ENCODE data around the gene ADAD2. TPM values are rescaled to one million over a fixed set of nuclear protein-coding genes. Genes with fewer than 3 reads are reported as not detected.

The ADAD2 gene
- total and polyA plus RNA-seq, 2 donors (not counting 3 experiments of a cell fraction or from before 2014, with no cell fraction given), result 0.04 TPM; not detected in 1

DNA sequence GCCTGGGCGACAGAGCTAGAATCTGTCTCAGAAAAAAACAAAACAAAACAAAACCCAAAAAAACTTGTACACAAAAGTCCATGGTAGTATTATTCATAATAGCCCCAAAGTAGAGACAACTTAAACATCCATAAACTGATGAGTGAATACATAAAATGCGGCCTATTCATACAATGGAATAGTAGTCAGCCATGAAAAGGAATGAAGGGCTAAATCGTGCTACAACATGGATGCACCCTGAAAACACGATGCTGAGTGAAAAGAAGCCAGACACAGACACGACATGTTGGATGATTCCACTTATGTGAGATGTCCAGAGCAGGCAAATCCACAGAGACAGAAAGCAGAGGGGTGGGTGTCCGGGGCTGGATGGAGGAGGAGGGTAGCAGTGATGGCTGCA is 36.6 kb downstream of the ADAD2 start:
- Histone ChIP-seq H3K4me3 (replicated peaks in 1 of 3; ENCODE audit: insufficient read depth in 1 of 3, low read depth in 1 of 3, low read length in 3 of 3) (no peak overlapping the region), H3K79me2 (ENCODE audit: control insufficient read depth, insufficient read depth, low read length) (no peaks in the 10 kb centered on the region), H2AFZ (ENCODE audit: low read depth, low read length) (no peak overlapping the region), H3K9me1 (replicated peaks; ENCODE audit: control insufficient read depth, extremely low read depth, insufficient read depth, low read length) (no peaks in the 10 kb centered on the region), H4K20me1 (replicated peaks; ENCODE audit: control insufficient read depth, extremely low read depth, insufficient read depth, low read length) (no peaks in the 10 kb centered on the region), H3K27me3 (ENCODE audit: control insufficient read depth in 2 of 2, insufficient read depth in 2 of 2, low read length in 2 of 2) (peaks cover 0 to 2% of the 10 kb centered on the region in 2 experiments), H3K27ac (ENCODE audit: insufficient read depth, low read depth, low read length) (no peak overlapping the region), H3K36me3 (ENCODE audit: control insufficient read depth in 2 of 2, extremely low read depth in 1 of 2, insufficient read depth in 2 of 2, low read length in 2 of 2) (no peaks in the 10 kb centered on the region), H3K4me2 (ENCODE audit: insufficient read depth, low read length) (no peak overlapping the region), H3K9me3 (replicated peaks; ENCODE audit: control insufficient read depth, insufficient read depth, low read length) (no peaks in the 10 kb centered on the region), H3K4me1 (ENCODE audit: control insufficient read depth, extremely low read depth, insufficient read depth, low read length) (peaks cover 5% of the 10 kb centered on the region), H3K9ac (replicated peaks; ENCODE audit: extremely low read depth, insufficient read depth, low read length) (no peak overlapping the region)
- intact Hi-C loops (cut with micrococcal nuclease), result no loop called here
- dilution Hi-C loops (cut with MboI; ENCODE audit: extremely low pct_ligation_motif_present, low sequenced_read_pairs), result loop anchor here (25.0 kb wide), 1 partner anchor 185 kb away; no protein-coding TSS in a partner anchor
- POLR2A ChIA-PET, result no interaction called here
- DNase-seq (ENCODE audit: low read depth, low spot score) (no peak), FAIRE-seq (no peak)
- TF ChIP-seq POLR2AphosphoS5 (IDR thresholded peaks at IDR 0.05; ENCODE audit: insufficient read depth, low read depth, low read length), result no peak
- no peak for TF ChIP-seq POLR2A (IDR thresholded peaks at IDR 0.05; ENCODE audit: low read depth, low read length)
- TF ChIP-seq, protein P1, sequence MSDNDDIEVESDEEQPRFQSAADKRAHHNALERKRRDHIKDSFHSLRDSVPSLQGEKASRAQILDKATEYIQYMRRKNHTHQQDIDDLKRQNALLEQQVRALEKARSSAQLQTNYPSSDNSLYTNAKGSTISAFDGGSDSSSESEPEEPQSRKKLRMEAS (IDR thresholded peaks at IDR 0.05; ENCODE audit: insufficient read depth, insufficient read length), result no peak
- TF ChIP-seq, protein P2, sequence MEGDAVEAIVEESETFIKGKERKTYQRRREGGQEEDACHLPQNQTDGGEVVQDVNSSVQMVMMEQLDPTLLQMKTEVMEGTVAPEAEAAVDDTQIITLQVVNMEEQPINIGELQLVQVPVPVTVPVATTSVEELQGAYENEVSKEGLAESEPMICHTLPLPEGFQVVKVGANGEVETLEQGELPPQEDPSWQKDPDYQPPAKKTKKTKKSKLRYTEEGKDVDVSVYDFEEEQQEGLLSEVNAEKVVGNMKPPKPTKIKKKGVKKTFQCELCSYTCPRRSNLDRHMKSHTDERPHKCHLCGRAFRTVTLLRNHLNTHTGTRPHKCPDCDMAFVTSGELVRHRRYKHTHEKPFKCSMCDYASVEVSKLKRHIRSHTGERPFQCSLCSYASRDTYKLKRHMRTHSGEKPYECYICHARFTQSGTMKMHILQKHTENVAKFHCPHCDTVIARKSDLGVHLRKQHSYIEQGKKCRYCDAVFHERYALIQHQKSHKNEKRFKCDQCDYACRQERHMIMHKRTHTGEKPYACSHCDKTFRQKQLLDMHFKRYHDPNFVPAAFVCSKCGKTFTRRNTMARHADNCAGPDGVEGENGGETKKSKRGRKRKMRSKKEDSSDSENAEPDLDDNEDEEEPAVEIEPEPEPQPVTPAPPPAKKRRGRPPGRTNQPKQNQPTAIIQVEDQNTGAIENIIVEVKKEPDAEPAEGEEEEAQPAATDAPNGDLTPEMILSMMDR (IDR thresholded peaks at IDR 0.05; ENCODE audit: extremely low read depth in 1 of 2, insufficient read depth in 1 of 2, low read depth in 1 of 2, low read length in 2 of 2), result no peak
- no peak for TF ChIP-seq GATA2 (IDR thresholded peaks at IDR 0.05; ENCODE audit: insufficient read depth, insufficient read length, low read depth, low read length)
- TF ChIP-seq EZH2 (IDR thresholded peaks at IDR 0.05; ENCODE audit: borderline replicate concordance, low read depth, low read length, severe bottlenecking), result no peak
- TF ChIP-seq FOS (IDR thresholded peaks at IDR 0.05; ENCODE audit: borderline replicate concordance, insufficient read depth, low read length), result no peak
- no peak for TF ChIP-seq JUN (IDR thresholded peaks at IDR 0.05; ENCODE audit: borderline replicate concordance, insufficient read depth, insufficient read length, low read depth)
- TF ChIP-seq MYC (IDR thresholded peaks at IDR 0.05; ENCODE audit: low read depth, low read length), result no peak
- no TSS peak for BruUV-seq (replicated peaks)
- CTCF ChIA-PET, result interaction anchor here (1.1 to 1.5 kb wide), 3 partner anchors 12 to 50 kb away, joined by 3 to 6 read pairs (median 4); partner anchors contain the start of genes KCNG4 and TAF1C
